Activated CD8-positive, alpha-beta T cell treated with anti-CD3 and anti-CD28 coated beads for 36 hours (primary cell): ENCODE results near the gene SND1. TPM values are rescaled to one million over a fixed set of nuclear protein-coding genes. Genes with fewer than 3 reads are reported as not detected.

Experiments used
- ATAC-seq: fragments of 200-7000 bp; cut with Tn5 transposase; one replicate; pipeline ENCODE4 v1.10.0; 2021; ENCODE audit warnings: mild to moderate bottlenecking, moderate library complexity
- CTCF ChIA-PET: fragments of 350-600 bp; sonication (Branson Sonifier 250); formaldehyde crosslinking; loops from one replicate; lab custom pipeline; 2021; ENCODE audit warnings: antibody characterized with exemption; lab: Charles Lee
- POLR2A ChIA-PET: fragments of 350-600 bp; sonication (Branson Sonifier 250); formaldehyde crosslinking; loops from one replicate; lab custom pipeline; 2021; ENCODE audit warnings: antibody characterized with exemption; lab: Charles Lee
- DNase-seq: peaks from one replicate; pipeline ENCODE4 v3.0.0-alpha.2; 2020
- H3K27ac Mint-ChIP-seq: one replicate; pipeline ENCODE4 v1.8.0; 2021; ENCODE audit warnings: mild to moderate bottlenecking, mixed read lengths
- H3K27me3 Mint-ChIP-seq: one replicate; pipeline ENCODE4 v1.8.0; 2021; ENCODE audit warnings: mixed read lengths
- H3K36me3 Mint-ChIP-seq: one replicate; pipeline ENCODE4 v1.8.0; 2021; ENCODE audit warnings: low read depth, mixed read lengths
- H3K4me1 Mint-ChIP-seq: one replicate; pipeline ENCODE4 v1.8.0; 2021; ENCODE audit warnings: low read depth, mixed read lengths
- H3K4me3 Mint-ChIP-seq: one replicate; pipeline ENCODE4 v1.8.0; 2021; ENCODE audit warnings: mild to moderate bottlenecking, moderate library complexity, mixed read lengths
- H3K9me3 Mint-ChIP-seq: one replicate; pipeline ENCODE4 v1.8.0; 2021; ENCODE audit warnings: mixed read lengths
- intact Hi-C: fragments of 100-400 bp; cut with micrococcal nuclease; formaldehyde crosslinking; loops from one replicate; pipeline ENCODE4 v1.10.0; 2022
- total RNA-seq, 2 experiments: library from RNA; stranded (reverse); gene quantifications; one replicate each; pipeline ENCODE4 v1.2.3, GENCODE V29; 2021
- TF ChIP-seq, protein P1 (sequence below): fragments of 200-600 bp; IDR thresholded peaks from one replicate; pipeline ENCODE4 v1.8.0; 2022; ENCODE audit warnings: antibody characterized with exemption, mild to moderate bottlenecking

Gene SND1
- total RNA-seq, 2 experiments from 2014 or later: 206 to 208 TPM

GRCh38 chr7:127858091-127858914 lies 206.3 kb downstream of the SND1 start:
- ATAC-seq (no peak), DNase-seq (no peak)
- Mint-ChIP-seq H3K4me3 (no peak overlapping the region), H3K4me1 (peaks cover 57% of the 10 kb centered on the region), H3K27me3 (no peaks in the 10 kb centered on the region), H3K27ac (no peak overlapping the region), H3K9me3 (no peaks in the 10 kb centered on the region), H3K36me3 (peaks cover 34% of the 10 kb centered on the region)
- intact Hi-C loops: no loop called here
- ChIA-PET POLR2A (no interaction called here), CTCF (no interaction called here)
- TF ChIP-seq, protein P1, sequence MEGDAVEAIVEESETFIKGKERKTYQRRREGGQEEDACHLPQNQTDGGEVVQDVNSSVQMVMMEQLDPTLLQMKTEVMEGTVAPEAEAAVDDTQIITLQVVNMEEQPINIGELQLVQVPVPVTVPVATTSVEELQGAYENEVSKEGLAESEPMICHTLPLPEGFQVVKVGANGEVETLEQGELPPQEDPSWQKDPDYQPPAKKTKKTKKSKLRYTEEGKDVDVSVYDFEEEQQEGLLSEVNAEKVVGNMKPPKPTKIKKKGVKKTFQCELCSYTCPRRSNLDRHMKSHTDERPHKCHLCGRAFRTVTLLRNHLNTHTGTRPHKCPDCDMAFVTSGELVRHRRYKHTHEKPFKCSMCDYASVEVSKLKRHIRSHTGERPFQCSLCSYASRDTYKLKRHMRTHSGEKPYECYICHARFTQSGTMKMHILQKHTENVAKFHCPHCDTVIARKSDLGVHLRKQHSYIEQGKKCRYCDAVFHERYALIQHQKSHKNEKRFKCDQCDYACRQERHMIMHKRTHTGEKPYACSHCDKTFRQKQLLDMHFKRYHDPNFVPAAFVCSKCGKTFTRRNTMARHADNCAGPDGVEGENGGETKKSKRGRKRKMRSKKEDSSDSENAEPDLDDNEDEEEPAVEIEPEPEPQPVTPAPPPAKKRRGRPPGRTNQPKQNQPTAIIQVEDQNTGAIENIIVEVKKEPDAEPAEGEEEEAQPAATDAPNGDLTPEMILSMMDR: no peak

GRCh38 chr7:127858915-127859189 lies 206.9 kb downstream of the SND1 start:
- TF ChIP-seq, protein P1: no peak
- POLR2A ChIA-PET: no interaction called here
- no peak overlapping the region for H3K4me3 Mint-ChIP-seq
- peaks cover 39% of the 10 kb centered on the region for H3K36me3 Mint-ChIP-seq
- peaks cover 56% of the 10 kb centered on the region for H3K4me1 Mint-ChIP-seq
- DNase-seq: no peak
- no peaks in the 10 kb centered on the region for H3K27me3 Mint-ChIP-seq
- ATAC-seq: no peak
- CTCF ChIA-PET: no interaction called here
- no peak overlapping the region for H3K27ac Mint-ChIP-seq
- intact Hi-C loops: no loop called here
- H3K9me3 Mint-ChIP-seq: no peaks in the 10 kb centered on the region

DNA sequence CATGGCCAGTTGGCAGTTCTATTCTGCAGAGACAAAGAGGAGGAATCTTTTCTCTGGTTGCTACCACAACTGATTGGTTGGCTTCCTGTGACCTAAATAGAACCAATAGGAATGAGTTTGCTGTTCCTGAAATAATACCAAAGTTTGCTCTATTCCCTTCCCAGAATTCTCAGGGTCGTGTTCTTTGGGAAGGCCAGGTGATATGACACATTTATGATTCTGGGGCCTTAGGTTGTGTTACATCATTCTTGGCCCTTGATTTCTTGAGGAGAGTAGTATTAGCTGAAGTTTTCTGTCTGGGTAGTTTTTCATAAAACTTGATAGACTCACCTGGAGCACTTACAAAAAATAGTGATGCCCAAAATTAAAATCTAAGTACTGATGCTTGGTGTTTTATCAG lies 207.3 kb downstream of the SND1 start:
- POLR2A ChIA-PET: no interaction called here
- TF ChIP-seq, protein P1: no peak
- Mint-ChIP-seq H3K27me3 (no peaks in the 10 kb centered on the region), H3K36me3 (peaks cover 42% of the 10 kb centered on the region), H3K4me3 (no peak overlapping the region), H3K9me3 (no peaks in the 10 kb centered on the region), H3K4me1 (peaks cover 59% of the 10 kb centered on the region), H3K27ac (no peak overlapping the region)
- CTCF ChIA-PET: interaction anchor here (1.4 kb wide), 1 partner anchor 37 kb away, joined by 5 read pairs; no protein-coding TSS in a partner anchor
- intact Hi-C loops: no loop called here
- DNase-seq (no peak), ATAC-seq (no peak)

GRCh38 chr7:127862525-127862924 lies 210.5 kb downstream of the SND1 start:
- CTCF ChIA-PET: no interaction called here
- TF ChIP-seq, protein P1: no peak
- peaks cover 46% of the 10 kb centered on the region for H3K4me1 Mint-ChIP-seq
- ATAC-seq (no peak), DNase-seq (no peak)
- H3K27me3 Mint-ChIP-seq: no peaks in the 10 kb centered on the region
- POLR2A ChIA-PET: no interaction called here
- H3K27ac Mint-ChIP-seq: no peak overlapping the region
- intact Hi-C loops: no loop called here
- H3K4me3 Mint-ChIP-seq: no peak overlapping the region
- H3K36me3 Mint-ChIP-seq: peaks cover 56% of the 10 kb centered on the region
- H3K9me3 Mint-ChIP-seq: no peaks in the 10 kb centered on the region

DNA sequence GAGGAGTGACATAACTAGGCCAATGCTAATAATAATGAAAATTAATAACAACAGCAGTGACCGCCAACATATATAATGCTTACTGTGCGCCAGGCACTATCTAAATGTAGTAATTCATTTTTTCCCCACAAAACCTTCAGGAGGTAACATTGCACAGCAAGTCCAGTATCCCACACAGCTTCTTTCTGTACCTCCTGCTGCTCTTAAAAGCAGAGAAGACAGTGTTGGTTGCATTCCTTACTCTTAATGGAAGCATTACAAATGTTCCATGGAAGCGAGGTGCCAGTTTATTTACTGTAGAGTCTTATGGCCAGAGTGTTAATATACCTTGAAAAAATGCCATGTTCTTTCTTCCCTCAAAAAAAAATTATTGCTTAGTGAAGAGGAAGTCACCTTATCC lies 211.1 kb downstream of the SND1 start:
- H3K4me1 Mint-ChIP-seq: peaks cover 41% of the 10 kb centered on the region
- intact Hi-C loops: no loop called here
- no peak overlapping the region for H3K4me3 Mint-ChIP-seq
- no peak for ATAC-seq
- TF ChIP-seq, protein P1: no peak
- ChIA-PET POLR2A (no interaction called here), CTCF (no interaction called here)
- no peak for DNase-seq
- peaks cover 57% of the 10 kb centered on the region for H3K36me3 Mint-ChIP-seq
- H3K27me3 Mint-ChIP-seq: no peaks in the 10 kb centered on the region
- no peaks in the 10 kb centered on the region for H3K9me3 Mint-ChIP-seq
- H3K27ac Mint-ChIP-seq: no peak overlapping the region
